Mesenteric fat pad (tissue), 1 donor: ENCODE results near the gene GFOD2. TPM values are rescaled to one million over a fixed set of nuclear protein-coding genes. Genes with fewer than 3 reads are reported as not detected.
"Not testable (repeated sequence)": the region's sequence is repeated elsewhere in the genome, so short reads cannot be mapped to it uniquely, and the experiment has no call there.

Source experiments
- DNase-seq: peaks from one replicate; pipeline ENCODE4 v3.0.0-alpha.2; 2020; ENCODE audit warnings: low spot score
- long read RNA-seq: library from polyadenylated mRNA; unstranded; transcript quantifications from one replicate; pipeline ENCODE4 v2.0.0, GENCODE V29; 2020
- total RNA-seq: library from RNA; stranded (reverse); fragmentation: NEBNext Ultra II Directional; extraction: Animal tissue kit (Norgen Biotek cat#: 25700); gene quantifications from one replicate; pipeline ENCODE4 v1.2.1, GENCODE V29; 2021
- donor health status: DM: yes; HTN: yes; CAD: no.

Gene GFOD2
- total RNA-seq = 16.7 TPM
- long read RNA-seq, full-length matches to known transcripts = 50 of 58 reads
- long read RNA-seq, partial matches to known transcripts = 3 of 58 reads
- long read RNA-seq, other reads (novel, unspliced or antisense) = 5 of 58 reads

- DNase-seq = peak; percentile 99
Measured at GRCh38 chr16:67719048-67719777, at the start of gene GFOD2. TSS of gene GFOD2 (minus strand) at chr16:67719316. CDS start at chr16:67685715, 33,601 bp downstream.

GRCh38 chr16:67767953-67768352 lies 48.8 kb upstream of the GFOD2 start:
- no peak for DNase-seq

DNA sequence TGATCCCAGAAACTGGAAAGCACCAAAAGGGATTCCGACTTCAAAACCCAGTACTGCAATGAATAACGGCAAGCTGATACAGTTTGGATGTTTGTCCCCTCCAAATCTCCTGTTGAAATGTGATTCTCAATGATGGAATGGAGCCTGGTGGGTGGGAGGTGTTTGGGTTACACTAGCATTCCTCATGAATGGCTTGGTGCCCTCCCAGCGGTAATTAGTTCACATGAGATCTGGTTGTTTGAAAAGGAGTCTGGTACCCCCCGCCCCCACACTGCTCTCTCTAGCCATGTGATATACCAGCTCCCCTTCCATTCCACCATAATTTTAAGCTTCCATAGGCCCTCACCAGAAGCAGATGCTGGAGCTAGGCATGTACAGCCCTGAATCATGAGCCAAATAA lies 47.2 kb upstream of the GFOD2 start:
- DNase-seq = no peak

- DNase-seq = no peak
Measured at GRCh38 chr16:67764158-67764667, 45.1 kb upstream of the GFOD2 start.

GRCh38 chr16:67763066-67763465 lies 44.0 kb upstream of the GFOD2 start:
- DNase-seq = no peak

DNA sequence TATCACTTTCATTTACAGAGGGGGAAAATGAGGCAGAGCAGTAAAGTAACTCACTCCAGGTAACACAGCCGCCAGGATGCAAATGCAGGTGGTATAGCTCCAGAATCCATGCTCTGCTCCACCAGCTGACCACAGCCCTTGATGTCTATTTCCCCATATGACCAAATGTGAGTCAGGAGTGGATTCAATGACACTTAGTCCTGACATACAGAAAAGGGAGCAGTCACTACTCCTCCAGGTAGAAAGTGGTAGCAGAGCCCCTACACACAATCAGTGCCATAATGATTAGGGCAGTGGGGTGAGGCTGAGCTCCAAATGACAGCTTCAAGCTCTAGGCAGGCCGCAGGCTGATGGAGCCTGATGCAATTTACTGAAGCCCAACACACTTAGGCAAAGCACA lies 43.3 kb upstream of the GFOD2 start:
- DNase-seq = no peak

GRCh38 chr16:67761924-67762323 lies 42.8 kb upstream of the GFOD2 start:
- DNase-seq = no peak

DNA sequence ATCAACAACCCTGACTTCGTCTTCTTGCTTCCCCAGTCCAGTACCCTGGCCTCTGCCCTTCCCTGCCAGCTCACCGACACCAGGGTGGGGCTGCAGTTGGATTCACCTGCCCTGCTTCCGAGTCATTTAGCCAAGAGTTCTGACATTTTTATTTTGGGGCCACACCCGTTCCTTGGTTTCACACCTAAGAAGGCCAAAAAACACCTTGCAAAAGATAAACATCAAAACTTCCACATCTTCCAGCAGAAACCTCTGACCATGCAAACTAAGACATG lies 41.8 kb upstream of the GFOD2 start:
- DNase-seq = no peak

DNA sequence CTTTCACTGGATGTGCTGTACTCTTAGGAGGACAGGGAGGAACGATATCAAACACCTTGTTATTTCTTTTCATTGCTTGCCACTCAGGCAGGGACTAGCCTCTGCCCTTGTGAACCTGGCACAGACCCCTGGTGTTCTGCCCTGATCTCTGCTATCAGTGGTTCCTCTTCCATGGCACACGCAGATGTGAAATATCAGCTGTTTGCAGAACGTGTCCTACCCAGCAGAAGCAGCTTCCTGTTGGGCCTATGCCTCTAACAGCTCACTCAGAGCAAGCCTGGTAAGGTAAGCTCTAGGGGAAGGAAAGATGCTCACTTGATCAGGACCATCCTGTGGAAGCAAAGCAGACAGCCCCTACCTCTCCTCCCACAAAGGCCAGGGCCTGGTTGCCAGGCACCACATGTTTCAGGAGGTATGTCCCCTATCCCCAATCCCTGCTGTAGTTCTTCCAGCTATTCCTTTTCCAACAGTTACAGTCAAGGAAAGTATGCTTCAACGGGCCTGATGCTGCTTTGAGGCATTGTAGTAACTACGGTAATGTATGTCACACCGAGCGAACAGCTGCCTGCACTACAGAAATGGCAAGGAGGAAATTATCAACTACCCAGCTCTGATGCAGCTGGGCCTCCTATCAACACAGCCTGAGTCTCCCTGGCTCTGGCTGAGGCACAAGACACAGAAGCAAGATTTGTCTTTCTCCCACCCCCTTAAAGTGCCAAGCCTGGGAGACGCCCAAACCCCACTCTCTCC lies 41.3 kb upstream of the GFOD2 start:
- no peak for DNase-seq

DNA sequence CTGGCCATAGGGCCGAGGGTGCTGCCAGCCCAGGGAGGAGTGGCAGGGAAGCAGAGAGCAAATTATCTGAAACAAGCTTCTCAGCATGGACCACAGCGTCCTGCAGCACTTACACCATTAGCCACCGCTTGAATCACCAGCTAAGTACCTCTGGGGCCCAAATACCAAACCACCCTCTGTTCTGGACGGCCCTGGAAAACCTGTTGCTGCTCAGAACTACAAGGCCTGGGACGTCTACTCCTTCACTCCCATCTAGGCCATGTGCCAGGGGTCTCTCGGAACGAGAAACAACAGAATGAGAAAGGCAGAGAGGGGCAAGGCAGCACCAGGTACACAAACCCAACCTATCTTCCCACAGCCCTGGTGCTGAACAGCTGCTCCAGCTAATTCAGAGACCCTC lies 39.9 kb upstream of the GFOD2 start:
- no peak for DNase-seq

- no peak for DNase-seq
Measured at GRCh38 chr16:67758006-67758405, 38.9 kb upstream of the GFOD2 start.

DNA sequence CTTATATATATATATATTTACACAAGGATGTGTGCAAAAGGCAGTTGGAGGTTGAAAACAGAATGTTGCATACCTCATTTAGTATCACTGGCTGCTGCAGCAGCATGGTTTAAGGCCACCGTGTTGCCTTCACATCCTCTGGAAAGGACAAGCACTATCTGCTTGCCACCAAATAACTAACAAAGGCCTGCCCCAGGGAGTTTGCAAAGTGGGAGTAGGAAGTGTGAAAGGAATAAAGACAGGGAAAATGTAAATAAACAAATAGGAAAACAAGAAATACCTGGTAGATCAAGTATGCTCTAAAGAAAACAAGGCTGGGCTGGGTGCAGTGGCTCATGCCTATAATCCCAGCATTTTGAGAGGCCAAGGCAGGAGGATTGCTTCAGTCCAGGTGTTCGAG lies 33.5 kb upstream of the GFOD2 start:
- DNase-seq = no peak

- DNase-seq = not testable (repeated sequence)
Measured at GRCh38 chr16:67751331-67751730, 32.2 kb upstream of the GFOD2 start.

- no peak for DNase-seq
Measured at GRCh38 chr16:67750466-67750865, 31.4 kb upstream of the GFOD2 start.

- no peak for DNase-seq
Measured at GRCh38 chr16:67749436-67750078, 30.4 kb upstream of the GFOD2 start.

DNA sequence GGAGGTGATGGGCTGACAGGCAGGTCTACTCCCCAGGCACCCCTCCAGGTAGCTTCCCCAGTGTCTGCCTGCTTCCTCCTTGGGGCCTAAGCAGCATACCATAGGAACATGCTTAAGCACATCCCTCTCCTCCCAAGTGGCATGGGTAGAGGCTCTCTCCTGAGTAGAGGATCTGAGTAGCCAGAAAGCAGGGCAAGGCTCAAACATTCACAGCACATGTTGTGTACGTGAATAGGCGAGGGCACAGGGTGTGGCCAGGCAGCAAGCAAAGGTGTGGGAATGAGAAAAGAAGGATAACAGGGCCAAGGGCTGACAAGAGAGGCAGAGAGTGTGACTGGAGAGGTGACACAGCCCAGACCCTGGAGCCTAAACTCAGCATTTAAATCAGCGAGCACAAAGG lies 29.7 kb upstream of the GFOD2 start:
- DNase-seq = no peak

- DNase-seq = no peak
Measured at GRCh38 chr16:67746846-67747245, 27.7 kb upstream of the GFOD2 start.

GRCh38 chr16:67741118-67741517 lies 22.0 kb upstream of the GFOD2 start:
- no peak for DNase-seq

GRCh38 chr16:67740391-67740790 lies 21.3 kb upstream of the GFOD2 start:
- no peak for DNase-seq

DNA sequence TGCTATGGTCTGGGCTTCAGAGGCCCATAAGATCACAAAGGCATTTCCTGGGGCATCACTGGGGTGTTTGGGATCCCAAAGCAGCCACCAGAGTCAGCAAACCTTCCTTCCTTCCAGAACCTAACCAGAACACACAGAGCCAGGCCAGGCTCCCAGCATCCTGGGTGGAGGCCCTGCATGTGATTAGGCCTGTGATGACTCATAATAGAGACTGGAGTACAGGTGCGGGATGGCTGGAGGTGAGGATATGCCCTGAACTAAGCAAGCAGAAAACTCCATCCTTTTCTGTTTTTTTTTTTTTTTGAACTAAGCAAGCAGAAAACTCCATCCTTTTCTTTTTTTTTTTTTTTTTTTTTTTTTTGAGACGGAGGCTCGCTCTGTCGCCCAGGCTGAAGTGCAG lies 17.7 kb upstream of the GFOD2 start:
- no peak for DNase-seq

DNA sequence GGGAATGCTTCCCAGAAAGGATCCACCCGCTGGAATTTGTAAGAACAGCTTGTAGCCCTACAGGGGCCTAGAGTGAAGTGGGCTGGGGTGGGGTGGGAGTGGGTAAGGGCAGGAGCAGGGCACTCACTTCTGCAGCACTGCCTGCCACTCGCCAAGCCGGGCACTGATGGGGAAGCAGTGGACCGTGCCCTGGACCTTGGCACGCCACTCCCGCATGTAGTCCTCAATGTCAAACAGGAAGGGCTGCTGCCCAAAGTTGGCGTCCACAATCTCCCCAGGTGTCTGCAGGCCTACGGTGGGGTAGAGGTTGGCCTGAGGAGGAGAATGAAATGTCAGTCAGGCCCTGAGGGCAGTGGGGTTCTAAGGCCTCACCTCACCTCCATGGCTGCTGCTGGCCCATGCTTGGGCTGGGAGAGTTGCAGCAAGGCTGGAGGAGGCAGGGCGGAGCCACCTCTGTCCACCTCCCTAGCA lies 15.7 kb upstream of the GFOD2 start:
- DNase-seq = no peak
